Camera-type eye (tissue), 1 donor: ENCODE results near the gene RANBP9. TPM values are rescaled to one million over a fixed set of nuclear protein-coding genes. Genes with fewer than 3 reads are reported as not detected.

Experiments used
- total RNA-seq: library from RNA; depleted of rRNA; stranded (reverse); fragments of >200 nt; gene quantifications from one replicate; pipeline ENCODE4 v1.2.3, GENCODE V29; 2014

The RANBP9 gene
- total RNA-seq, result 67.3 TPM

GRCh38 chr6:13711733-13712598, at the start of gene RANBP9:
Gene RANBP9 (minus strand): TSS chr6:13711835. CDS start chr6:13711505, 330 bp downstream.

GRCh38 chr6:13614926-13615791, 96.5 kb downstream of the RANBP9 start, which contains the start of gene NOL7:
Gene NOL7 (plus strand): TSS chr6:13615335. CDS start chr6:13615359, 24 bp downstream.

GRCh38 chr6:13574571-13575376, 136.9 kb downstream of the RANBP9 start, which contains the start of gene SIRT5:
Gene SIRT5 (plus strand): TSS chr6:13574601. CDS start chr6:13584111, 9,510 bp downstream.

Other genes starting within 250 kb of the RANBP9 start
- gene GFOD1, start 224.2 kb downstream of the RANBP9 start, total RNA-seq, result 10.9 TPM
- gene SIRT5, start 137.2 kb downstream of the RANBP9 start, total RNA-seq, result 10.6 TPM
- 77.8 TPM for gene NOL7, start 96.5 kb downstream of the RANBP9 start, total RNA-seq
- gene MCUR1, start 102.7 kb upstream of the RANBP9 start, total RNA-seq, result 11.1 TPM
- 18.4 TPM for gene RNF182, start 213.1 kb upstream of the RANBP9 start, total RNA-seq